ENCODE measurements around the gene FDXACB1.
"Not testable (repeated sequence)": the region's sequence is repeated elsewhere in the genome, so short reads cannot be mapped to it uniquely, and the experiment has no call there.

Gene FDXACB1

DNA sequence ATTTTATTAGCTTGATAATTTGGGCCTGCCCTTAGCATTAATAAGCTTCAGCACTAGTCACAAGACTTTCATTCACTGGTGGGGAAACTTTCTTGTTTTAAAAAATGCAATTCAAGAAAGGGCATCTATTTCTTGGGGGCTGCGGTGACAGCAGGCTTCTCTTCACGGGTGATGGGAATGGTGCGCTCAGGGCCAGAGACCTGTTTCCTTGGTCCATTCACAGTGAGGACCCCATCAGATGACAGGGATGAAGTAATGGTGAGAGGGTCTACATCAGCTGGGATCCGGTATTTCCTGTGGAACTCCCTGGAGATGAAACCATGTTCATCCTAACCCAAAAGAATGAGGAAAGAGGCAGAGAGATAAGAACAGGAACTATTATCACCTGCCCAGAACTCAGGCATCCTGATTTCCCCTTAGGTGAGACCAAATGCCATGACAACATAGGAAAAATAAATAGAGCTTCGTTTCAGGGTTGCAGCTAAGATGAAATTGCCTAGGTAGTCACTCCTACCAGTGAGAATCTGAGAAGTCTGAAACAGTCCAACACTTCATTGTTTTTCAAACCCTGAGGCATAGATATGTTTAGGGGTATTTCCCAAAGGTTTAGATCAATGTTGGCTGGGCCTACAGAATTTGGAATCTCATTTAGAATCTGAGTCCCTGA, 29.8 kb upstream of the FDXACB1 start:
- no peak for DNase-seq (ENCODE audit: low spot score)

DNA sequence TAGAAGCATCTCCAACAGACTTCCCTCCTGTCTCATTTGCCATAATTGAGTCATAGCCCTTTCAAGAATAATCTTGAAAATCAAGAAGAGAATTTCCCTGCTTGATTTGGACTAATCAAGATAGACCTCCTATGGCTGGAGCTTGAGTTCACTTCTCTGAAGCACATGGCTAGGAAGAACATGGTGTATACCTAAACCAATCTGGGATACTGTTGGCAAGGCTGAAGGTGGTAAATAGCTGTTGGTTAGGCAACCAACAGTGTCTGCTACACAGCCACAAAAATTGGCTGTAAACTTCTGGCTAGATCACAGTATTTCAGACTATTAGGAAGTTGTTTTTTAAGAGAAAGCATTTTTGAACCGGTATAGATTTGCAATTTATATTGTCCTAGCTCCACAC, 27.7 kb upstream of the FDXACB1 start:
- no peak for DNase-seq (ENCODE audit: low spot score)

DNA sequence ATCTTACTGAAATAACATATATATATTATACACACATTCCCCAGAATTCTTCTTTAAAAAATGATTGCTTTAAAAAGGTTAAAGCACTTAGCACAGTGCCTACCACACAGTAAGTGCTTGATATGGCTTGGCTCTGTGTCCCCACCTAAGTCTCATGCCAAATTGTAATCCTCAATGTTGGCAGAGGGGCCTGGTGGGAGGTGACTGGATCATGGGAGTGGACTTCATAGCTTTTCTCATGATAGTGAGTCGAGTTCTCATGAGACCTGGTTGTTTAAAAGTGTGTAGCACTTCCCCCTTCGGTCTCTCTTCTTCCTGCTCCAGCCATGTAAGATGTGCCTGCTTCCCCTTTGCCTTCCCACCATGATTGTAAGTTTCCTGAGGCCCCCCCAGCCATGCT, 26.4 kb upstream of the FDXACB1 start:
- DNase-seq (ENCODE audit: low spot score), result no peak

DNA sequence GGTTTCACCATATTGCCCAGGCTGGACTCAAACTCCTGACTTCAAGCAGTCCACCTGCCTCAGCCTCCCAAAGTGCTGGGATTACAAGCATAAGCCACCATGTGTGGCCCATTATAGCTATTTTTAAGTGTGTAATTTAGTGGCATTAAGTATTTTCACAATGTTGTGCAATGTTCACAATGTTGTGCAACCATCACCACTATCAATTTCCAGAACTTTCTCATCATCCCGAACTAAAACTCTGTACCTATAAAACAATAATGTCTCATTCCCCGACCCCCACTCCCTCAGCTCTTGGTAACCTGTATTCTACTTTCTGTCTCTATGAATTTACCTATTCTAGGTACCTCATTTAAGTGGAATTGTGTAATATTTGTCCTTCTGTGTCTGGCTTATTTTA, 7.9 kb upstream of the FDXACB1 start:
- no peak for DNase-seq (ENCODE audit: low spot score)

DNA sequence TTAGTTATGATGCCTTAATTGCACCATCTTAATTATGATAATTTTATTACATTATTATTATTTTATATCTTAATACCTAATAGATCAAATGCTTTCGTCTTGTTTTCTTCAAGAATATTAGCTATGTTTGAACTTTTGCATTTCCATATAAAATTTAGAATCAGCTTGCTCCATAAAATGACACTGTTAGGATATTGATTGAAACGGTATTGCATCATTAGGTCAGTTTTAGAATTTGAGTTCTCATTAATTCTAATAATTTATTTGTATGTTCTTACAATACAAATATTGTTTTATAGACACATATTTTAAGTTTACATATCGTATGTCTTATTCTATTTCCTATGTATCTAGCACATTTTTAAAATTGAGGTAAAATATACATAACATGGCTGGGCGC, 7.1 kb upstream of the FDXACB1 start:
- no peak for DNase-seq (ENCODE audit: low spot score)

DNA sequence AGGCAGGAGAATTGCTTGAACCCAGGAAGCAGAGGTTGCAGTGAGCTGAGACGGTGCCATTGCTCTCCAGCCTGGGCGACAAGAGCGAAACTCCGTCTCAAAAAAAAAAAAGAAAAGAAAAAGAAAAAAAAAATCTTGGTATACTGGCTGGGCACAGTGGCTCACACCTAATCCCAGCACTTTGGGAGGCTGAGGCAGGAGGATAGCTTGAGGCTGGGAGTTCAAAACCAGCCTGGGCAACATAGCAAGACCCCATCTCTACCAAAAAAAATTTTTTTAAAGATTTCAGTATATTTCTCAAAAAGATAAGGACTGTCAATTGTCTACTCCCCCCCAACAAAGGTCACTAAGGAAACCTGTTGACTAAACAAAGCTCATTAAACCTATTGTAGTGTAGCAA, 6.1 kb upstream of the FDXACB1 start:
- not testable (repeated sequence) for DNase-seq (ENCODE audit: low spot score)

DNA sequence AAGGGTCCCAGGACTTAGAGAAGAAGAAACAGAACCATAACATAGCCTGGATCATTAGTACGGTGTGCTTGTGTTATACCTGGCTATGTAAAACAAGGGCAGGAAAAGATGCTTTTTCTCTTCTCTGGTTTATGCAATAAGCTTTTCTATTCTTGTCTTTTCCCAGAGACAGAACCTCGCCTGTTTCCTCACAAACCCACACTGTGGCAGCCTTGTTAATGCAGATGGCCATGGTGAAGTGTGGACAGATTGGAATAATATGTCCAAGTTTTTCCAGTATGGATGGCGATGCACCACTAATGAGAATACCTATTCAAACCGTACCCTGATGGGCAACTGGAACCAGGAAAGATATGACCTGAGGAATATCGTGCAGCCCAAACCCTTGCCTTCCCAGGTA, 3.2 kb upstream of the FDXACB1 start:
- DNase-seq (ENCODE audit: low spot score), result no peak

DNA sequence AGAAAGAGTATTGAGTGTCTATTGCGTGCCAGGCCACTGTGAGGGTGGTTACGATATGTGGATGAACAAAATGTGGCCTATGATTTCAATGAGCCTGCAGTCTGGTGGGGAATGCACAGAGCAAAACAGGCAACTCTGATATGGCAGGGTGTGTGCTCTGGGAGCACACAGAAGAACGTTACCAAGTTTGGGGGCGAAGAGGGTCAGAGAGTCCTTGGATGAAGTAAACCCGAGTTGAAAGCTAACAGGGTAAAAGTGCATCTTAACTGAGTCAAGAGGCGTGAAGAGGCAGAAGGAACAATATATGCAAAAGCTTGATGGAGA, 634 bp upstream of the FDXACB1 start:
- DNase-seq (ENCODE audit: low spot score), result no peak

DNA sequence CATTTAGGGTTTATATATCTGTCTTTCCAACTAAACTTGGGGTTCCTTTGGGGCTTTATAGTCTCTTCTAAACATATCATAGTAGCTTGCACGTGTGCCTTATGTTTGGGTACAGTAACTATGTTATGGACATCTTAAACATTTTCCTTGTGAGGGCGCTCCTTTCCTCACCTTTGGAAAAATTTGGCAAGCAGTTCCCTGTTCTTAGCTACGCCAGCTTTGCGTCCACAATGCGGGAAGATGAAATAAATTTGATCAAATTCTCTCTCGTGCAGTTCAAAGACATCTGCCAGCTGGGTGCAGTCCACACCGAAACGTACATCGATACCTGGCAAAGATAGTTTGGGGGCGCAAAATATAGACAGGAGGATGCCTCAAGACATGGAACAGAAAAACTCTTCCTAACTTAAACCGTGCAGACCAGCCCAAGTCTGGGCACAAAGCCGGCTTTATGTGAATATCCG, 548 bp downstream of the FDXACB1 start:
- peak; percentile 5 for DNase-seq (ENCODE audit: low spot score)

DNA sequence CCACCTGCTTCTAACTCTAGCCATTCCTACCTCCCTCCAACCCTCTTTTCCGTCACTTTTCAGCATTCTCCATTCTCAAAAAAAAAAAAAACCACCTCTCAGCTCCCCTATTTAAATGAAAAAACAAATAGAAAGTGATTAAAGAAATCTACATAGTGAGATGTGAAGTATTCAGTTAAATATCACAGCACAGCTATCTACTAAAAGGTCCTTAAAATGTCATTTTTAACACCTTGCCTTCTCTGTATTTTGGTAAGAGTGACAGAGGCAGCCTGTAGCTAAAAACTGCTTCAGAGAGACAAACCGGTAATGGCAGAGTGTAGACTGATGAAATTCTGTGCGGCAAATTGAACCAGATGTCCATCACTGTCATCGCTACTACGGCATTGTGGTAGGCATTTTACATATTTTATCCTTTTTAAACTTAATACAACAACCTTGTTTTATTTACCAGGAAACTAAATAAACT, 7.2 kb downstream of the FDXACB1 start:
- DNase-seq (ENCODE audit: low spot score), result no peak

DNA sequence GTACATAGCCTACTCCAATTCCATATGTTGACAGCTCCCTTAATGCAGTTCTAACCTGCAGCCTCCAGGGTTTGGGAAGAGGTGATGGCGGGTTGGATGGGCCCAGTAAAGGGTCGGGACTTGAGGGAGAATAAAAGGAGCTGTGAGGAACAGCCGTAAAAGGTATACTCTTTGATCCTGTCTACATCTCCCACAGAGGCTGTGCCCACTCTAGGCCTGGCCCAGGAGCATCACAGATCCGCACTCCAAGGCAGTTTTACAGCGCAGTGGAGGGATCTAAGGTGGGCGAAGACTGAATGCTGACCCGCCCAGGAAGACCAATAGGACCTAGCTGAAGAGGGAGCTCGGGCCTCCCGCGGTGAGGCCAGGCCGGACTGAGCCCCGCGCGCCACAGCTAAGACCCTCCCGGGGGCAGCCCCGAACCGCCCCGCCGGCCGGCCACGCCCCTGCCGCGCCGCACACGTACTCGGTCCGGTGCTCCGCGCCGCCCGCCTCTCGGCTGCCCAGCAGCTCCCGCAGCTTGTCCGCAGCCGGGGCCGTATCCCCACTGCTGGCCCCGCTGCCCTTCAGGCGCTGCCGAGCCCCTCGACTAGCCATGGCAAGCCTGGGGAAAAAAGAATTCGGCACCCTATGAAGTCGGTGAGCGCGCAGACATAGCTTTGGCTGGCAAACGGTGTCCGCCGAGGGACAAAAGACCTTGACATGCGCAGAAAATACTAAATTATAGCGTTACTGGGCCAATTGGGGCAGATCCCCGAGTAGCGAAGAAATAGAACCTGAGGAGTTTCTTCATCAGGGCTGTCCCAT, 7.9 kb downstream of the FDXACB1 start, which contains the start of gene ALG9:
Gene ALG9, minus strand, starts transcription at position 696 of the 807 bp plus-strand sequence. Its CDS starts 99 bp downstream, at position 597.
- DNase-seq (ENCODE audit: low spot score), result peak; percentile 75

DNA sequence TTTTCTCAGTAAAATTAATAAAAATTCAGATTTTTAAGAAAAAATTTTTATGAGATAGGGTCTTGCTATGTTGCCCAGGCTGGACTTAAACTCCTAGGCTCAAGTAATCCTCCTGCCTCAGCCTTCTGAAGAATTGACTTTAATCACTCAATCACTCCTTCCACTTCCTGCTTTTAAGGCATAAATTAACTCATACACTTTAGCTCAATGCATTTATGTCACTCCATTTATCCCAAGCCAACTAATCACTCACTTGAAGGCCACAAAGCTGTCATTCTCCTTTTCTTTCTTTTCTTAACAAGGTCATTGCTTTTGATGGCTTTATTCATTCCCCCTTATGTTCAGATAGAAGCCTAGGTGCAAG, 8.5 kb downstream of the FDXACB1 start:
- peak; percentile 46 for DNase-seq (ENCODE audit: low spot score)

DNA sequence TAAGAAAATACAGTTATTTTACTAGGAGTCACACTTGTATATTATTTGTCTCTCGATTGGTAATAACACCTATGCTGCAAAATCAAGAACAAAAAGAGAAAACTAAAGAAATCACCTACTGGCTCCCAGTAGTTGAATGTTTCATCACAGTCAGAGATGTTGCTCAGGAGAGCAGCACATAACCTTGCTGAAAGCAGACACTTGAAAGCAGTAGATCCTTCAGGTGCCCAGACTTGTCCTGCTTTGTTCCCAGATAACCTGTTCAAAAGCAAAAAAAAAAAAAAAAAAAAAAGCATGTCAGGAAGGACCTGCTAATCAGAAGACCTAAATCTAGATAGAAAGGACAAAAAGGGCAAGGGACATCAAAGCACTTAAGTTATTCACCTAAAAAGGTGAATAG, 8.9 kb downstream of the FDXACB1 start:
- DNase-seq (ENCODE audit: low spot score), result no peak

DNA sequence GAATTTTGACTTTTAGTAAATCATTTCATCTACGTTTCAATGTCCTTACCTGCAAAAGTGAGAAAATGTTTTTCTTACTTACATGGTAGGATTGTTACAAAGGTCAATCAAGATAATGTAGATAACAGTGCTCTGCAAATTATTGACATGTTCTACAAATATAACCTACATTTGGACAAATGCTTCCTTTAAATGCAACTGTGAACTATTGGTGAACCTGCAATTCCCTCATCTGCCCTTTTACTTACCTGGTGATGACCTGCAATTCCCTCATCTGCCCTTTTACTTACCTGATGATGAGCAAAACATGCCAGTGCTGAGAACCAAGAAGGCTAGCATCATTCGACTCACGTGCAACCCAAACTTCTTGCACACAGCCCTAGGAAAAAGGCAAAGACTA, 18.7 kb downstream of the FDXACB1 start:
- DNase-seq (ENCODE audit: low spot score), result no peak

DNA sequence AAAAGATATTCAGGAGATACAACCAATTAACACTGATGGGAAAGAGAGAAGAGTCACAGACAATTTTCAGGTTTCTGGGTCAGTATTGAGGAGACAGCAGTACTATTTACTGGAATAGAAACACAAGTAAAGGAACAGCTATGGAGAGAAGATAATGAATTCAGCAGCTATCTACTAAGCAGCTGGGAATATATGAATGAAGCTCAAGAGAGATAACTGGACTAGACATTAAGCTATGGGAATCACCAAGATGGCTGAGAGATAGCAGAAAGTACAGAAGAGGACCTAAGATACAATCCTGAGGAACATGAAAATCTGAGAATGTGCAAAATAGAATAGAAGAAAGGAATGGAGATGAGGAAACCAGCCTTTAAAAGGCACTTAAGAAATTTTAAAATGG, 23.5 kb downstream of the FDXACB1 start:
- no peak for DNase-seq (ENCODE audit: low spot score)

DNA sequence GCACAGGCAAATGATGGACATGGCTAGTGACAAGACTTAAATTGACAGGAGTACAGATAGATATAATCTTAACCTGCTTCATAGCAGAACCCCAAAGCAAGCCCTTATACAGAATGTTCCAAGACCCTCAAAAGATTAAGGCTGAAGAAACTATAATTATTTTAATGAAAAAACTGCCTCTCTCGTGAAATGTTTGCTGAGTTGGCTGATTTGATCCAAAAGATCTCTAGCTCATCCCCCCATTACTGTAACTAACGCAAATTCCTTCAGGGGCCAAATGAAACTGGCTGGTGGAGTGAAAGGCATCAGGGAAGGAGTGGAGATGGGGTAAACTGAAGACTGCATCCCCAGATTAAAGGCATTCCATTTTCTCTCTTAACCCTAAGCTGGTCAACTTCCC, 26.9 kb downstream of the FDXACB1 start:
- DNase-seq (ENCODE audit: low spot score), result no peak

DNA sequence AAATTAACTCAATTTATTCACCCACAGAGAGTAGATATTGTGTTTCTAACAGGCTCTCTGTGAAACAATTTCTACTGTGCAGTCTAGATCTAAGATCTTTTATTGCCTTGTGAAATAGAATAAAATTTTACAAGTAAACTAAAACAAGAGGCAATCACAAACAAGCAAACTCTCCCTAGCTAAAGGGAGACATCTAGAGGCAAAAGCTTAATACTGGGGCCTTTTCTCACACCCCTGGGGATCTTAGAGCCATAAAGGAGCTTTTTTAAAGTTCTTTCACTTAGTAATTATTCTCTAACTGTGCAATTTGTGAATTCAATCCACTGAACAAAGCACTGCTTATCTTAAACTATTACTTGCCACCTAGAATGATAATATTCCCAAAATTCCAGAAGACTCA, 27.3 kb downstream of the FDXACB1 start:
- no peak for DNase-seq (ENCODE audit: low spot score)

DNA sequence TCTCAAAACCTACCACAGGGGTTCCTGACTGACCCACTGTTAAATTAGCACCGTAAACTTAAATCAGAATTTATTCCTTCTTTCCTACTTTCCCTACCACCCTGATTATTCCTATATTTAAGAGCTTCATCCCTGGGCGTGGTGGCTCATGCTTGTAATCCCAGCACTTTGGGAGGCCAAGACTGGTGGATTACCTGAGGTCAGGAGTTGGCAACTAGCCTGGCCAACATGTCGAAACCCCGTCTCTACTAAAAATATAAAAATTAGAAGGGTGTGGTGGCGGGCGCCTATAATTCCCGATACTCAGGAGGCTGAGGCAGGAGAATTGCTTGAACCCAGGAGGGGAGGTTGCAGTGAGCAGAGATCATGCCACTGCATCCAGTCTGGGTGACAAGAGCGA, 27.9 kb downstream of the FDXACB1 start:
- DNase-seq (ENCODE audit: low spot score), result no peak

DNA sequence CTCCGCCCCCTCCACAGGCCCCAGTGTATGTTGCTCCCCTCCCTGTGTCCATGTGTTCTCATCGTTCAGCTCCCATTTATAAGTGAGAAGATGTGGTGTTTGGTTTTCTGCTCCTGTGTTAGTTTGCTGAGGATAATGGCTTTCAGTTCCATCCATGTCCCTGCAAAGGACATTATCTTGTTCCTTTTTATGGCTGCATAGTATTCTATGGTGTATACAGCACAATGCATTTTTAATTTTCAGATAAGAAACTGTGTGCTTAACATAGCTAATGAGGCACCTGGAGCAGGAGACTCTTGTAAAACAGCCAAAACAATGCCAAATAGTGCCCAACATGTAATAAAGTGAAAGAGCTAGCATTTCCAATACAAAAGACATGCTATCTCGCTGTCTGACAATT, 29.3 kb downstream of the FDXACB1 start:
- DNase-seq (ENCODE audit: low spot score), result no peak

DNA sequence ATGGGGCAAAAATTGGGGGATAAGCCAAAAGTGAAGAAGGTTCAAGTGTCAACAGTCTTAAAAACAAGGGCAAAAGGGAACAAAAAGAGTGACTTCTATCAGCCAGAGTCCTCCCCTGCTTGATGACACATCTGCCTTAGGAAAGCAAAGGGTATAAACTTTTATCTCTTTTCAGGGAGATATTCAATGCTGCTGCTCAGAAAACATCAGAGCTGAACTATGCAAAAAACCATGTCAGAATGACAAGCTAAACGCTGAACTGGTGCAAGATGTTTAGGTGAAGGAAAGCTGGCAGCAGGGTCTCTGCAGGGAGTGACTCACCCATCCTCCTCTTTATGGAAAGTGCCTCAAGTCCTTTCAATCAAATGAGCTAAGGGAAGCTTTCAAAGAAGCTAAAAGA, 32.3 kb downstream of the FDXACB1 start:
- peak; percentile 43 for DNase-seq (ENCODE audit: low spot score)

DNA sequence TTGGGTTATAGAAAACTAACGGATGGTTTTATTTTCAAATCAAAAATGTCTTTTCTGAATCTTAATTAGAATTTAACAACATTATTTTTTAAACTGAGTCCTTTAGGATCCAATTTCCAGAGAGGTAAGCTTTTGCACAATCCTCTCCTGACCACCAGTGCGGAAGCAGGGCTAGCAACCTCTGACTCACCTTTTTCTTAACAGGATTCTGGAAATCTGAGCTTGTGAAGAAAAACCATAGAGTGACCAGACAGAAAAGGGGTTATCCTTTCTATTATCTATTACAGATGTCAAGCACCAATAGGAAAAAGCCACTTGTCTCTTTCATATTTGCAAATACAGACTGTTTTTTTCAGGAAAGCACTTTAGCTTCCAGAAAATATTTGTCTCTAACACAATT, 32.9 kb downstream of the FDXACB1 start:
- peak; percentile 28 for DNase-seq (ENCODE audit: low spot score)

DNA sequence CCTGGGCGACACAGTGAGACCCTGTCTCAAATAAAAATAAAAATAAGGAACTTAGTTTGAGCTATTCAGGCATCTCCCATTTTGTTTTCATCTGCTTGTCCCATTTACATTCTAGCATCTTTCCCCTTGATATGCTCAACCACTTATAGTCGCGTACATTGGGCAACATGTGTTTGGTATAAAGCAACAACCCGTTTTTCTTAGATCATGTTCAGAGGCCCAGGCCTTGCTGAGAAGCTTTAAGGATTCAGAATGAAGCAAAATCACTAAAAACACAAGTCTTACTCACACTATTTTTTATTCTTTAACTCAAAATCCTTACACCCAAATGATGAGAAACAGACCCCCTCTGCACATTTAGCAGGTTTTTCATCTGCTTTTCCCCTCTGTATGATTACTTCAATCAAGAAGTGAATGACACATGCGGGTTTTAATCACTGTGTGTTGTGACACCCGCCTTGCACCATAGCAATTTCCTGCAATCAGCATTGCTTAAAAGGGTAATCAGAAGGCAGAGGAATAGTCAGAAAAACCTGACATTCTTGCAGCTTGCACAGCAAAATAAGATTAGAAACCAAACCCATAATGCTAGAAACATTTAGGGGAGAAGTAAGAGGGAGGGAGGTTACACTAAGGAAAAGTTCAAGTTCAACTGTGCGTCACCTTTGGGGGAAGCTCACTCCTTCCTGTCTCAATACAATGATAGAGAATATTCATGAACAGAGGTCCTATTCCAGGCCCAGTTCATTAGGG, 33.5 kb downstream of the FDXACB1 start:
- DNase-seq (ENCODE audit: low spot score), result no peak

DNA sequence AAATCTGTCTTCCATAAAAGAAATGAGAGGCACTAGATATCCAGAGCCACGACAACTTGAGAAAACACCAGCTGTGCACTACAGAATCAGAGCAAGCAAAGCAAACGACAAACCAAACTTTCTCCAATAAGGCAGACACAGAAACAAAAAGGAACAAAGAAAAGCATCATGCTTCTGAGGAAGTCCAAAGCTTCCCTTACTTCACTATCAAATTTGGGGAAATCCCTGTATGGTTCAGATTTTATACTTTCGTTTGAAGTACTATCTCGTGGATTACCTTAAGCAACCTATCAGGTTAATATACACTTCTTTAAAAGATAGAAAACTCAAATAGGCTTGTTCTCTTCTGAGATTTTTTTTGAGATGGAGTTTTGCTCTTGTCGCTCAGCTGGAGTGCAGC, 35.3 kb downstream of the FDXACB1 start:
- DNase-seq (ENCODE audit: low spot score), result no peak

All from kidney capillary endothelial cell (primary cell).